ENCODE results near the gene KIF17. TPM values are rescaled to one million over a fixed set of nuclear protein-coding genes. Genes with fewer than 3 reads are reported as not detected.

The KIF17 gene
- total RNA-seq, 1 donor from 2014 or later = 2.2 TPM

- peak; percentile 34 for FAIRE-seq
- Mint-ChIP-seq H3K36me3 (ENCODE audit: low read depth, unreplicated experiment) (peaks cover 21% of the 10 kb centered on the region), H3K4me3 (ENCODE audit: unreplicated experiment) (no peak overlapping the region), H3K4me1 (ENCODE audit: low read depth, unreplicated experiment) (peaks cover 13% of the 10 kb centered on the region), H3K27me3 (ENCODE audit: low read depth, unreplicated experiment) (no peaks in the 10 kb centered on the region), H3K27ac (ENCODE audit: unreplicated experiment) (peak overlapping the region; percentile 77), H3K9me3 (ENCODE audit: unreplicated experiment) (peaks cover 2% of the 10 kb centered on the region)
- Histone ChIP-seq H3K4me2 (ENCODE audit: low read length) (peak overlapping the region; percentile 64), H4K20me1 (ENCODE audit: insufficient read depth, low read length) (peaks cover 7% of the 10 kb centered on the region), H3K79me2 (ENCODE audit: insufficient read depth, low read length) (no peaks in the 10 kb centered on the region), H3K27ac (ENCODE audit: low read depth, low read length) (peak overlapping the region; percentile 77), H3K9ac (ENCODE audit: low read length) (peak overlapping the region; percentile 62), H3K4me1 (ENCODE audit: insufficient read depth, low read length) (peaks cover 16% of the 10 kb centered on the region), H3K27me3 (ENCODE audit: insufficient read depth, low read length) (no peaks in the 10 kb centered on the region), H3K9me3 (ENCODE audit: insufficient read depth, low read depth, low read length) (no peaks in the 10 kb centered on the region), H2AFZ (ENCODE audit: low read depth, low read length) (no peak overlapping the region), H3K4me3 (ENCODE audit: insufficient read depth, low read depth, low read length) (no peak overlapping the region), H3K36me3 (ENCODE audit: insufficient read depth, low read length) (peaks cover 32% of the 10 kb centered on the region)
- TF ChIP-seq, protein P1, sequence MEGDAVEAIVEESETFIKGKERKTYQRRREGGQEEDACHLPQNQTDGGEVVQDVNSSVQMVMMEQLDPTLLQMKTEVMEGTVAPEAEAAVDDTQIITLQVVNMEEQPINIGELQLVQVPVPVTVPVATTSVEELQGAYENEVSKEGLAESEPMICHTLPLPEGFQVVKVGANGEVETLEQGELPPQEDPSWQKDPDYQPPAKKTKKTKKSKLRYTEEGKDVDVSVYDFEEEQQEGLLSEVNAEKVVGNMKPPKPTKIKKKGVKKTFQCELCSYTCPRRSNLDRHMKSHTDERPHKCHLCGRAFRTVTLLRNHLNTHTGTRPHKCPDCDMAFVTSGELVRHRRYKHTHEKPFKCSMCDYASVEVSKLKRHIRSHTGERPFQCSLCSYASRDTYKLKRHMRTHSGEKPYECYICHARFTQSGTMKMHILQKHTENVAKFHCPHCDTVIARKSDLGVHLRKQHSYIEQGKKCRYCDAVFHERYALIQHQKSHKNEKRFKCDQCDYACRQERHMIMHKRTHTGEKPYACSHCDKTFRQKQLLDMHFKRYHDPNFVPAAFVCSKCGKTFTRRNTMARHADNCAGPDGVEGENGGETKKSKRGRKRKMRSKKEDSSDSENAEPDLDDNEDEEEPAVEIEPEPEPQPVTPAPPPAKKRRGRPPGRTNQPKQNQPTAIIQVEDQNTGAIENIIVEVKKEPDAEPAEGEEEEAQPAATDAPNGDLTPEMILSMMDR (IDR thresholded peaks at IDR 0.05; ENCODE audit: insufficient read depth, low read depth, low read length) = no peak
- no peak for TF ChIP-seq EZH2 (IDR thresholded peaks at IDR 0.05; ENCODE audit: insufficient read depth, low read length)
- DNase-seq (ENCODE audit: low read depth) = peak; percentile 59
Observed at GRCh38 chr1:20739225-20739624, 21.4 kb upstream of the KIF17 start.

GRCh38 chr1:20735581-20736111, 17.8 kb upstream of the KIF17 start:
- TF ChIP-seq, protein P1 (IDR thresholded peaks at IDR 0.05; ENCODE audit: insufficient read depth, low read depth, low read length) = no peak
- no peak for TF ChIP-seq EZH2 (IDR thresholded peaks at IDR 0.05; ENCODE audit: insufficient read depth, low read length)
- H3K4me1 Mint-ChIP-seq (ENCODE audit: low read depth, unreplicated experiment) = peaks cover 18% of the 10 kb centered on the region
- peak; percentile 10 for DNase-seq (ENCODE audit: low read depth)
- Histone ChIP-seq H3K9me3 (ENCODE audit: insufficient read depth, low read depth, low read length) (no peaks in the 10 kb centered on the region), H3K27me3 (ENCODE audit: insufficient read depth, low read length) (peaks cover 1% of the 10 kb centered on the region), H3K27ac (ENCODE audit: low read depth, low read length) (no peak overlapping the region), H3K36me3 (ENCODE audit: insufficient read depth, low read length) (peaks cover 9% of the 10 kb centered on the region), H3K9ac (ENCODE audit: low read length) (no peak overlapping the region), H3K4me3 (ENCODE audit: insufficient read depth, low read depth, low read length) (no peak overlapping the region), H3K4me1 (ENCODE audit: insufficient read depth, low read length) (peaks cover 33% of the 10 kb centered on the region), H2AFZ (ENCODE audit: low read depth, low read length) (no peak overlapping the region), H3K4me2 (ENCODE audit: low read length) (no peak overlapping the region), H3K79me2 (ENCODE audit: insufficient read depth, low read length) (no peaks in the 10 kb centered on the region), H4K20me1 (ENCODE audit: insufficient read depth, low read length) (peaks cover 4% of the 10 kb centered on the region)
- no peak overlapping the region for H3K4me3 Mint-ChIP-seq (ENCODE audit: unreplicated experiment)
- no peak overlapping the region for H3K27ac Mint-ChIP-seq (ENCODE audit: unreplicated experiment)
- FAIRE-seq = no peak
- peaks cover 16% of the 10 kb centered on the region for H3K36me3 Mint-ChIP-seq (ENCODE audit: low read depth, unreplicated experiment)
- peaks cover 5% of the 10 kb centered on the region for H3K27me3 Mint-ChIP-seq (ENCODE audit: low read depth, unreplicated experiment)
- peaks cover 2% of the 10 kb centered on the region for H3K9me3 Mint-ChIP-seq (ENCODE audit: unreplicated experiment)

- DNase-seq (ENCODE audit: low read depth) (no peak), FAIRE-seq (no peak)
- Histone ChIP-seq H3K9ac (ENCODE audit: low read length) (peak overlapping the region; percentile 66), H3K27ac (ENCODE audit: low read depth, low read length) (peak overlapping the region; percentile 81), H3K79me2 (ENCODE audit: insufficient read depth, low read length) (no peaks in the 10 kb centered on the region), H3K4me1 (ENCODE audit: insufficient read depth, low read length) (peaks cover 20% of the 10 kb centered on the region), H3K36me3 (ENCODE audit: insufficient read depth, low read length) (peaks cover 7% of the 10 kb centered on the region), H3K27me3 (ENCODE audit: insufficient read depth, low read length) (peaks cover 5% of the 10 kb centered on the region), H3K4me2 (ENCODE audit: low read length) (peak overlapping the region; percentile 91), H4K20me1 (ENCODE audit: insufficient read depth, low read length) (peaks cover 4% of the 10 kb centered on the region), H3K9me3 (ENCODE audit: insufficient read depth, low read depth, low read length) (no peaks in the 10 kb centered on the region), H3K4me3 (ENCODE audit: insufficient read depth, low read depth, low read length) (peak overlapping the region; percentile 2), H2AFZ (ENCODE audit: low read depth, low read length) (no peak overlapping the region)
- peak overlapping the region; percentile 80 for H3K4me3 Mint-ChIP-seq (ENCODE audit: unreplicated experiment)
- peaks cover 14% of the 10 kb centered on the region for H3K36me3 Mint-ChIP-seq (ENCODE audit: low read depth, unreplicated experiment)
- peaks cover 2% of the 10 kb centered on the region for H3K9me3 Mint-ChIP-seq (ENCODE audit: unreplicated experiment)
- TF ChIP-seq, protein P1 (IDR thresholded peaks at IDR 0.05; ENCODE audit: insufficient read depth, low read depth, low read length) = no peak
- TF ChIP-seq EZH2 (IDR thresholded peaks at IDR 0.05; ENCODE audit: insufficient read depth, low read length) = no peak
- peaks cover 11% of the 10 kb centered on the region for H3K27me3 Mint-ChIP-seq (ENCODE audit: low read depth, unreplicated experiment)
- peak overlapping the region; percentile 67 for H3K27ac Mint-ChIP-seq (ENCODE audit: unreplicated experiment)
- H3K4me1 Mint-ChIP-seq (ENCODE audit: low read depth, unreplicated experiment) = peaks cover 4% of the 10 kb centered on the region
Observed at GRCh38 chr1:20733360-20733975, 15.7 kb upstream of the KIF17 start.
